Jurkat, Clone E6-1 (cell line): Measurements from ENCODE around the gene CKB. TPM values are rescaled to one million over a fixed set of nuclear protein-coding genes. Genes with fewer than 3 reads are reported as not detected.

Experiments used
- DNase-seq: peaks from one replicate; pipeline ENCODE4 v3.0.0-alpha.2; 2011; ENCODE audit warnings: low read depth, low spot score
- H3K4me3 ChIP-seq: 2 replicates; pipeline ENCODE4 v1.5.1; 2011; ENCODE audit warnings: mild to moderate bottlenecking, low read length, control low read depth, moderate library complexity
- polyA plus RNA-seq: library from polyadenylated mRNA; unstranded; fragments of >200 nt; gene quantifications from one replicate; pipeline ENCODE4 v1.2.1, GENCODE V29; 2012; ENCODE audit warnings: missing spikeins; ENCODE audit not compliant: insufficient read length, insufficient read depth

CKB gene
- 89.9 TPM for polyA plus RNA-seq

- H3K4me3 ChIP-seq: peak within 1 kb of the TSS; percentile 56; the same call in 1 of the 2 replicates
- DNase-seq: no peak
Observed at GRCh38 chr14:103522649-103523574, at the start of gene CKB. CKB (minus strand) TSS chr14:103522830; CDS start chr14:103522493, 337 bp downstream.

- H3K4me3 ChIP-seq: no peak overlapping the region
Observed at GRCh38 chr14:103569408-103569807, 46.8 kb upstream of the CKB start.

GRCh38 chr14:103568952-103569351 is 46.3 kb upstream of the CKB start:
- H3K4me3 ChIP-seq: no peak overlapping the region
- no peak for DNase-seq

More at GRCh38 chr14:103569408-103569807, 46.8 kb upstream of the CKB start:
- DNase-seq: no peak

GRCh38 chr14:103563844-103564505 is 41.3 kb upstream of the CKB start:
- peak overlapping the region; percentile 90 for H3K4me3 ChIP-seq
- DNase-seq: no peak

GRCh38 chr14:103563226-103563620 is 40.6 kb upstream of the CKB start:
- peak overlapping the region; percentile 90 for H3K4me3 ChIP-seq
- no peak for DNase-seq

GRCh38 chr14:103562429-103563225 is 40.0 kb upstream of the CKB start, which contains the start of the genes BAG5 and COA8:
BAG5 (minus strand) TSS chr14:103562657; CDS start chr14:103561164, 1,493 bp downstream.
COA8 (plus strand) TSS chr14:103562960; CDS start chr14:103563002, 42 bp downstream.
- DNase-seq: peak; percentile 77
- H3K4me3 ChIP-seq: peak within 1 kb of the TSS; percentile 90

GRCh38 chr14:103562179-103562428 is 39.5 kb upstream of the CKB start:
- peak overlapping the region; percentile 90 for H3K4me3 ChIP-seq
- no peak for DNase-seq

GRCh38 chr14:103561381-103562178 is 39.0 kb upstream of the CKB start:
- DNase-seq: peak; percentile 26
- H3K4me3 ChIP-seq: peak overlapping the region; percentile 90

GRCh38 chr14:103560691-103561090 is 38.1 kb upstream of the CKB start:
- peak overlapping the region; percentile 90 for H3K4me3 ChIP-seq

GRCh38 chr14:103559766-103560165 is 37.1 kb upstream of the CKB start:
- no peak for DNase-seq
- H3K4me3 ChIP-seq: no peak overlapping the region

More at GRCh38 chr14:103560691-103561090, 38.1 kb upstream of the CKB start:
- no peak for DNase-seq

- DNase-seq: no peak
- H3K4me3 ChIP-seq: no peak overlapping the region
Observed at GRCh38 chr14:103558071-103558882, 35.6 kb upstream of the CKB start.

- no peak overlapping the region for H3K4me3 ChIP-seq
- no peak for DNase-seq
Observed at GRCh38 chr14:103556946-103557758, 34.5 kb upstream of the CKB start.

- no peak overlapping the region for H3K4me3 ChIP-seq
- DNase-seq: no peak
Observed at GRCh38 chr14:103555559-103556337, 33.1 kb upstream of the CKB start.

GRCh38 chr14:103552846-103553210 is 30.2 kb upstream of the CKB start:
- H3K4me3 ChIP-seq: no peak overlapping the region
- no peak for DNase-seq

GRCh38 chr14:103552011-103552845 is 29.6 kb upstream of the CKB start:
- H3K4me3 ChIP-seq: no peak overlapping the region
- no peak for DNase-seq
